HUES64 (cell line): Measurements from ENCODE around the gene KLHDC7B.

Experiments
- H3K27ac ChIP-seq: 2 replicates; pipeline ENCODE4 v1.7.0; 2013; ENCODE audit warnings: low read depth, low read length, inconsistent platforms
- H3K27me3 ChIP-seq: 2 replicates; pipeline ENCODE4 v1.6.1; 2013; ENCODE audit warnings: mild to moderate bottlenecking, low read length; ENCODE audit not compliant: insufficient read depth
- H3K36me3 ChIP-seq: 2 replicates; pipeline ENCODE4 v1.6.1; 2013; ENCODE audit warnings: mild to moderate bottlenecking, low read length; ENCODE audit not compliant: insufficient read depth
- H3K4me1 ChIP-seq: 2 replicates; pipeline ENCODE4 v1.6.1; 2013; ENCODE audit warnings: mild to moderate bottlenecking, low read length, moderate library complexity; ENCODE audit not compliant: insufficient read depth
- H3K4me3 ChIP-seq: 2 replicates; pipeline ENCODE4 v1.5.1; 2013; ENCODE audit warnings: mild to moderate bottlenecking, low read length, moderate library complexity
- H3K9ac ChIP-seq: 2 replicates; pipeline ENCODE4 v1.6.1; 2013; ENCODE audit warnings: mild to moderate bottlenecking, low read depth, low read length
- H3K9me3 ChIP-seq: 2 replicates; pipeline ENCODE4 v1.6.1; 2013; ENCODE audit warnings: low read depth, low read length; ENCODE audit not compliant: insufficient read depth
- WGBS: fragments of 150-250, 120-280 bp; methylation state at CpG from one replicate; pipeline ENCODE4 v1.1.7; 2013; ENCODE audit warnings: missing lambda C conversion rate; 5-methylcytosine and 5-hydroxymethylcytosine counted together

KLHDC7B gene

DNA sequence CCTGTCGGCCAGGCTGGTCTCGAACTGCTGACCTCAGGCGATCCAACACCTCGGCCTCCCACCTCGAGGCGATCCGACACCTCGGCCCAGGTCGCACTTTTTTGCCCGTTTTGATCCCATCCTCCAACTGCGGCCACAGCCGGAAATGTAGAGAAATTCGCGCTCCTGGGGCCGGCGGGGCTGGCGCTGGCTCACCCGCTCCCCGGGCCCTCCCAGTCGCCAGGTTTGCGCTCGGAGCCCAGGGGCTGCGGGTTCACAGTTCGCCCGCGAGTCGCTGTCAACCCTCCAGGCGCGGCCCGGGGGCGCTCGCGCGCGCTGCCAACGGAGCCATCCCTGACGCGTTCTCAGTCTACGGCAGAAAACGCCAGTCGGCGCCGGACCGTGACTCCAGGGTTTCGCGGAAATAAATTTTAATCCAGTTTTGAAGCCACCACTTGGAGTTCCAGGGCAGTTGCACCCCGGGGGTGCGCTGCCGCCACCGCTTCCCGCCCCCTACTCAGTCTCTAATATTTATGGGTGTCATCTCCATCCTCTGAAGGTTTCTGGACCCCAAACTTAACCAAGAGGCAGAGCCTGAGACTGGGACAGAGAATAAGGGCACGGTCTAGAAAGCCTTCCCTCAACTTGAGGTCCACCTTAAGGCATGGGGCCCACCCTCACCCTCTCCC lies 1.5 kb upstream of the KLHDC7B start:
- H3K27ac ChIP-seq = no peak overlapping the region
- H3K4me1 ChIP-seq = no peaks in the 10 kb centered on the region
- H3K9ac ChIP-seq = no peak overlapping the region
- no peaks in the 10 kb centered on the region for H3K36me3 ChIP-seq
- peaks cover 21% of the 10 kb centered on the region for H3K27me3 ChIP-seq
- H3K9me3 ChIP-seq = no peaks in the 10 kb centered on the region
- WGBS = 8% methylated on average over 52 of the region's 52 CpGs
- peak overlapping the region; percentile 35 for H3K4me3 ChIP-seq

DNA sequence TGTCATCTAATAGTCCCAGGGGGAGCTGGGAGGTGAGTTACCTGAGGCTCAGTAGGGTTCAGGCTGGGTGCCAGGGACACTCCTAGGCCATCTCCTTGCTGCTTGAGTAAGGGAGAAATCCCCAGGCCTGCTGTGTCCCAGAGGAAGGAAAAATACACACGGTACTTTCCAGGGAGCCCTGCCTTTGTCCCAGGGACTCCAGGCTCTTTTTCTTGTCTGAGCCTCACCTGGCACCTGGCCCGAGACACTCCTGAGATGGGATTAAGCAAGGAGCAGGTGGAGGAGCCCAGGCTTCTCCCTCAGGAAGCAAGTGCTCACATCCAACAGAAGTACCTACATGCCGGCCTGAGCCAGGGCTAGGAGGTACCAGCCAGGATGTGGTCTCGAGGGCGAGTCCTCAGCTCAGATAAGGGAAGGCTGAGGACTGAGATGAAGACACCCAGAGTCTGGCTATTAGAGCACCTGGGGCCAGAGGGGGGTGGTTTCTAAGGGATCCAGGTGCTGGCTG lies 899 bp upstream of the KLHDC7B start:
- H3K27ac ChIP-seq = no peak overlapping the region
- H3K9me3 ChIP-seq = no peaks in the 10 kb centered on the region
- no peaks in the 10 kb centered on the region for H3K36me3 ChIP-seq
- no peaks in the 10 kb centered on the region for H3K4me1 ChIP-seq
- H3K4me3 ChIP-seq = no peak overlapping the region
- no peak overlapping the region for H3K9ac ChIP-seq
- 89% methylated on average over 5 of the region's 5 CpGs for WGBS
- peaks cover 21% of the 10 kb centered on the region for H3K27me3 ChIP-seq

DNA sequence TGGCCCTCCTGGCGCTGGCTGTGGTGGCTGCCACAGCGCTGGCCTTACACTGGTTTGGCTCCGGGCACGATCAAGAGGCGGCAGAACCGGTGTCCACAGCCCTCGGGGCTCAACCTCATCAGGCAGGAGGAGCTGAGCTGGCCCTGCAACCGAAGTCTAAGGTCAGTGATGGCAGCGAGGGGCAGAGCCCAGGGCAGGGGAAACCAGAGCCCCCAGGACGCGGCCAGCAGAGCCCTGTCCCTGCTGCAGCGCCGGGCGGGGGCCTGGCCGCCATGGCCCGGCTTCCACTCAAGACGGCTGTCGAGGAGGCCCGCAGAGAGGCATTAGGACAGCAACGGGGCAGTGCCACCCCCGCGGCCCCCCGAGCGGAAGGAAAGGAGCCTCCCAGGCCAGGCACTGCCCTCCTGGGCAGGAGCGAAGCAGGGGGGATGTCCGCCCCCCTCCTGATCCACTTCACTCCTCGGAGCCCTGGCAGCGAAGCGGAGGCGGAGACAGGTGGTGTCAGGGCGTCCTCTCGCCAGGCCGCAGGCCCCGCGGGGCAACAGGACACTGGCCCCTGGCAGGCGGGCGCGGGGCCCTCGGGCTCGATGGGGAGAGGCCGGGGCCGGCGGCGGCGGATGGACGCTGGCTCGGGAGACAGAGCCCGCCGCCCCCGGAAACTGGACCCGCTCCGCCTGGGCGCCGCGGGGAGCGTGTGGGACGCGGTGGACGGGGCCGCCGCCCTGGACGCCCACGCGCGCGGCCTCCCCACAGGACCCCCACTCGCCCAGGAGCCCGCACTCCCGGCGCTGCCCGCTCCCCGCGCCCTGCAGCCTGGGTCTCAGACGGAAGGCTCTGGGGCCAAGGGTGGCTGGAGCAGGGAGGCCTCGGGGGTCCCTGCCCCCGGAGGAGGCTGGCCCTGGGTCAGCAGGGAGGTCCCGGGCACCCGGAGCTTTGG lies 895 bp downstream of the KLHDC7B start:
- Histone ChIP-seq H3K4me1 (no peaks in the 10 kb centered on the region), H3K9me3 (no peaks in the 10 kb centered on the region), H3K27ac (no peak overlapping the region), H3K4me3 (no peak overlapping the region), H3K27me3 (peaks cover 21% of the 10 kb centered on the region), H3K36me3 (no peaks in the 10 kb centered on the region), H3K9ac (no peak overlapping the region)
- 95% methylated on average over 78 of the region's 78 CpGs for WGBS

DNA sequence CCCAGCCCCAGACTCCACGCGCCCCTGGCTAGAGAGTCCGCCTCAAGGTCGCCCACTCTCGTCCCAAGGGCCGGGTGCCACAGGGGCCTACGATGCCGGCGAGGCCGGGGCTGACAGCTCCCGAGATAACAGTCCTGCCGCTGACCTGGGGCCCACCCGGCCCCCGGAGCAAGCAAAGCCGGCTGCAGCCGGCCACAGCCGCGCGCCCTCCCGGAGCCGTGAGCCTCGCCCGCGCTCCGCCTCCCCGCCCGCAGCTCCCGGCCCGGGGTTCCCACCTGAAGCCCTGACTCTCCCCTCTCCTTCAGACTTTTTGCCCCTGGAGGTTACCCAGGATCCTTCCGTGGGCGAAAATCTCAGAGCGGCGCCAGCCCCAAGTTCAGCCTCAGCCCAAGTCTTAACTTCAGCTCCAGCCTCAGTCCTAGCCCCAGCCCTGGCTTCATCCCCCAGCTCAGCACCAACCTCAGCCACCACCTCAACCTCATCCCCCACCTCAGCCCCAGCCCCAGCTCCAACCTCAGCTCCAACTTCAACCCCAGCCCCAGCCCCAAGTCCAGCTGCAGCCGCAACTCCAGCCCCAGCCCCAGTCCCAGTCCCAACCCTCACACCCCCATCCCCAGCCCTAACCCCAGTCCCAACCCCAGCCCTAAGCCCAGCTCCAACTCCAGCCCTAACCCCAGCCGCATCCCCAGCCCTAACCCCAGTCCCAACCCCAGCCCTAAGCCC lies 1.7 kb downstream of the KLHDC7B start:
- no peak overlapping the region for H3K27ac ChIP-seq
- WGBS = 94% methylated on average over 35 of the region's 35 CpGs
- H3K9ac ChIP-seq = no peak overlapping the region
- peaks cover 21% of the 10 kb centered on the region for H3K27me3 ChIP-seq
- H3K4me3 ChIP-seq = no peak overlapping the region
- H3K9me3 ChIP-seq = no peaks in the 10 kb centered on the region
- no peaks in the 10 kb centered on the region for H3K4me1 ChIP-seq
- no peaks in the 10 kb centered on the region for H3K36me3 ChIP-seq

DNA sequence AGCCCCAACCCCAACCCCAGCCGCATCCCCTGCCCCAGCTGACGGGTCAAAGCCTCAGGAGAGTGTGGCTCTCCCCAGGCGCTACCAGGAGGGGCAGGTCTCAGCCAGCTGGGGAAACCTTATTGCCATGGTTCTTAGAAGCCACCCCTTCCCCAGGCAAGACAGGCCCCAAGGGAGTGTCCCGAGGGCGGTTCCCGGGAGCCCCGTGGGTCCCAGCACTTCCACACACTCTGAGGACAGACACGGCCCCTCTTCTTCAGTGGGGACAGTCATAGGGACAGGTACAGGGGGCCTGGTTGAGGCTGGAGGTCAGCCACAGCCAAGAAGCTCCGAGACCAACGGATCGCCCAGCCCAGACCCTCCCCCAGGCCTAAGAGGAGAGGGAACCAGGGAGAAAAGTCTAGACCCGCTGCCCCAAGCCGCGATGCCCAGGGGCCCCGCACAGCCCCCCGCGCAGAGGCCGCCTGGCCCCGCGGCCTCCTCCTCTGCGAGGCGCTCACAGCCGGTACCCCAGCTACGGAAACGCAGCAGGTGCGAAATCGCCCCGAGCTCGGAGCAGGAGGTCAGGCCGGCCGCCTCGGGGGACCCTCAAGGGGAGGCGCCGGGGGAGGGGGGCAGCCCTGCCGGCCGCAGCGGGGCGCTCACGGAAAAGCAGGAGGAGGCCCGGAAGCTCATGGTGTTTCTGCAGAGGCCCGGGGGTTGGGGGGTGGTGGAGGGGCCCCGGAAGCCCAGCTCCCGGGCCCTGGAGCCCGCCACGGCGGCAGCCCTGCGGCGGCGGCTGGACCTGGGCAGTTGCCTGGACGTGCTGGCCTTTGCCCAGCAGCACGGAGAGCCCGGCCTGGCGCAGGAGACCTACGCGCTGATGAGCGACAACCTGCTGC lies 2.6 kb downstream of the KLHDC7B start:
- Histone ChIP-seq H3K27ac (no peak overlapping the region), H3K27me3 (peaks cover 19% of the 10 kb centered on the region), H3K36me3 (no peaks in the 10 kb centered on the region), H3K4me1 (no peaks in the 10 kb centered on the region), H3K9me3 (no peaks in the 10 kb centered on the region), H3K4me3 (no peak overlapping the region), H3K9ac (no peak overlapping the region)
- WGBS = 94% methylated on average over 56 of the region's 56 CpGs

DNA sequence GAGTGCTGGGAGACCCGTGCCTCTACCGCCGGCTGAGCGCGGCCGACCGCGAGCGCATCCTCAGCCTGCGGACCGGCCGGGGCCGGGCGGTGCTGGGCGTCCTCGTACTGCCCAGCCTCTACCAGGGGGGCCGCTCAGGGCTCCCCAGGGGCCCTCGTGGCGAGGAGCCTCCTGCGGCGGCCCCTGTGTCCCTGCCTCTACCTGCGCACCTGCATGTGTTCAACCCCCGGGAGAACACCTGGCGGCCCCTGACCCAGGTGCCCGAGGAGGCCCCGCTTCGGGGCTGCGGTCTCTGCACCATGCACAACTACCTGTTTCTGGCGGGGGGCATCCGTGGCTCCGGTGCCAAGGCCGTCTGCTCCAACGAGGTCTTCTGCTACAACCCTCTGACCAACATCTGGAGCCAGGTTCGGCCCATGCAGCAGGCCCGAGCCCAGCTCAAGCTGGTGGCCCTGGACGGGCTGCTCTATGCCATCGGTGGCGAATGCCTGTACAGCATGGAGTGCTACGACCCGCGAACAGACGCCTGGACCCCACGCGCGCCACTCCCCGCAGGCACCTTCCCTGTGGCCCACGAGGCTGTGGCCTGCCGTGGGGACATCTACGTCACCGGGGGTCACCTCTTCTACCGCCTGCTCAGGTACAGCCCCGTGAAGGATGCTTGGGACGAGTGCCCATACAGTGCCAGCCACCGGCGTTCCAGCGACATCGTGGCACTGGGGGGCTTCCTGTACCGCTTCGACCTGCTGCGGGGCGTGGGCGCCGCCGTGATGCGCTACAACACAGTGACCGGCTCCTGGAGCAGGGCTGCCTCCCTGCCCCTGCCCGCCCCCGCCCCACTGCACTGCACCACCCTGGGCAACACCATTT lies 3.5 kb downstream of the KLHDC7B start:
- no peak overlapping the region for H3K9ac ChIP-seq
- H3K27me3 ChIP-seq = peaks cover 12% of the 10 kb centered on the region
- no peak overlapping the region for H3K27ac ChIP-seq
- H3K4me3 ChIP-seq = no peak overlapping the region
- no peaks in the 10 kb centered on the region for H3K36me3 ChIP-seq
- WGBS = 95% methylated on average over 68 of the region's 68 CpGs
- H3K4me1 ChIP-seq = no peaks in the 10 kb centered on the region
- H3K9me3 ChIP-seq = no peaks in the 10 kb centered on the region

DNA sequence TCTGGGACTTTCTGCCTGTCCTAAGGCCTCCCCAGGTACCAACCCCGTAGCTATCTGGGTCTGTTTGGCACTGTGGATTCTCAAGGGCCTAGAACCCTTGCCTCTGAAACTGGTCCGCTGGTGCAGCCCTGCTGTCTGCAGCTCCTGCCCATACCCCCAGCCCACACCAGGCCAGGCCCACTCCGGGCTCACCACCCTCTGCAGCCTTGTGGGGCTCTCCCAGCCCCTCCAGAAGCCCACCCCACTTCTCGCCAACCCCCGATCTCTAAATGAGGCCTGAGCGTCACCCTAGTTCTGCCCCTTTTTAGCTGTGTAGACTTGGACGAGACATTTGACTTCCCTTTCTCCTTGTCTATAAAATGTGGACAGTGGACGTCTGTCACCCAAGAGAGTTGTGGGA lies 4.7 kb downstream of the KLHDC7B start:
- H3K27ac ChIP-seq = no peak overlapping the region
- 93% methylated on average over 8 of the region's 8 CpGs for WGBS
- H3K4me3 ChIP-seq = no peak overlapping the region
- peaks cover 3% of the 10 kb centered on the region; the same call in 1 of the 2 replicates for H3K4me1 ChIP-seq
- peaks cover 1% of the 10 kb centered on the region; the same call in 1 of the 2 replicates for H3K27me3 ChIP-seq
- H3K9ac ChIP-seq = no peak overlapping the region
- H3K36me3 ChIP-seq = no peaks in the 10 kb centered on the region
- no peaks in the 10 kb centered on the region for H3K9me3 ChIP-seq

DNA sequence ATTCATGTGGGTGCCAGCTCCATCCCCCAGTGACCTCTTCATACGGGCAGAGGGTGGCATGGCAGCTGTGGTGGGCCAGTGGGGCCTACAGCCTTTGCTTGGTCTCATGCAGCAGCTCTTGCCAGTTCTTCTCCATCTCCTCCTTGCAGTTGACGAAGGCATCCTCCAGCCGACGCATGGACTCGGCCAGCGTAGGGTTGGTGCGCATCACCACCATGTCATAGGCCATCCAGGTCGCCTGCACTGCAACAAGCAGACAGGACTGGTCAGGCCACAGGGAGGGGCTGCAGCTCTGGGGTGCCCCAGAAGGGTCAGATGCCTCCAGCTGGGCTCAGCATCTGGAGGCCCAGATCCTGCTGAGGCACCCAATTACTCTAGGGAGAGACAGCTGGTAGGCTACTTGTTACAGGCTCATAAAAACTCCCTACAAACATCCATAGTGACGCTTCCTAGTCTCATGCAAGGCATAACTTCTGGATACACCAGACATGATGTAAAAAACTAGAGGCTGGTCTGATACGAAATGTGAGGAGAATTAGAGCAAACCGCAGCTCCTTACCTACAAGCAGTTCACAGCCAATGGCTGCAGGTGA lies 5.6 kb downstream of the KLHDC7B start:
- Histone ChIP-seq H3K9ac (no peak overlapping the region), H3K27me3 (no peaks in the 10 kb centered on the region; the same call in 1 of the 2 replicates), H3K4me1 (peaks cover 5% of the 10 kb centered on the region; the same call in 1 of the 2 replicates), H3K4me3 (no peak overlapping the region), H3K27ac (no peak overlapping the region), H3K36me3 (no peaks in the 10 kb centered on the region), H3K9me3 (no peaks in the 10 kb centered on the region)
- WGBS = 95% methylated on average over 11 of the region's 11 CpGs

DNA sequence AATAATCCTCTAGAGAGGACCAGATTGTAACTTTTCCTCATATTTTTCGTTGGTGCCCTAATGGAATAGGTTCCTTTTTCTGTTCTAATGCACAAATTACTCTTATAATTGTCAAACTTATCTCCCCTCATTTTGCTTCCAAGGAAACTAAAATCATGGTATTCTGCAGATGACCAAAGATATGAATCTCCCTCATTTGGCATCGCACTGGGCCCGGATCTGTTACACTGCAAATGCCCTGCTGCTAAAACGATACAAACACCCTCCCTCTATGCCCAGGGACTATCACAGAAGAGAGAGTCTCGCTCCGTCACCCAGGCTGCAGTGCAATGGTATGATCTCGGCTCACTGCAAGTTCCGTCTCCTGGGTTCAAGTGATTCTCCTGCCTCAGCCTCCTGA lies 7.6 kb downstream of the KLHDC7B start:
- Histone ChIP-seq H3K4me3 (no peak overlapping the region), H3K27me3 (no peaks in the 10 kb centered on the region; the same call in 1 of the 2 replicates), H3K9ac (no peak overlapping the region), H3K9me3 (no peaks in the 10 kb centered on the region), H3K27ac (no peak overlapping the region), H3K36me3 (no peaks in the 10 kb centered on the region), H3K4me1 (peaks cover 5% of the 10 kb centered on the region; the same call in 1 of the 2 replicates)
- WGBS = 94% methylated on average over 8 of the region's 8 CpGs
